GM13977 (cell line): ENCODE results near the gene OTUD5.
A peak's percentile ranks its signal among the peaks of the same experiment; 100 is the strongest.

ENCODE experiments used
- DNase-seq: peaks from one replicate; pipeline ENCODE4 v3.0.0; 2012; ENCODE audit warnings: low spot score
- in situ Hi-C: fragments of 300-500 bp; cut with MboI; formaldehyde crosslinking; loops from one replicate; pipeline ENCODE4 v1.12.0; 2022; ENCODE audit warnings: low sequenced_read_pairs, low pct_unique_long_range_greater_than_20kb, mixed read lengths, inconsistent platforms; ENCODE audit not compliant: unreplicated experiment
- TF ChIP-seq, protein P1 (sequence below): IDR thresholded peaks from 2 replicates; pipeline ENCODE4 v1.5.1; 2012; ENCODE audit warnings: mild to moderate bottlenecking, control low read depth; ENCODE audit not compliant: insufficient read depth; ENCODE audit errors: extremely low read depth, missing control alignments

OTUD5 gene

DNA sequence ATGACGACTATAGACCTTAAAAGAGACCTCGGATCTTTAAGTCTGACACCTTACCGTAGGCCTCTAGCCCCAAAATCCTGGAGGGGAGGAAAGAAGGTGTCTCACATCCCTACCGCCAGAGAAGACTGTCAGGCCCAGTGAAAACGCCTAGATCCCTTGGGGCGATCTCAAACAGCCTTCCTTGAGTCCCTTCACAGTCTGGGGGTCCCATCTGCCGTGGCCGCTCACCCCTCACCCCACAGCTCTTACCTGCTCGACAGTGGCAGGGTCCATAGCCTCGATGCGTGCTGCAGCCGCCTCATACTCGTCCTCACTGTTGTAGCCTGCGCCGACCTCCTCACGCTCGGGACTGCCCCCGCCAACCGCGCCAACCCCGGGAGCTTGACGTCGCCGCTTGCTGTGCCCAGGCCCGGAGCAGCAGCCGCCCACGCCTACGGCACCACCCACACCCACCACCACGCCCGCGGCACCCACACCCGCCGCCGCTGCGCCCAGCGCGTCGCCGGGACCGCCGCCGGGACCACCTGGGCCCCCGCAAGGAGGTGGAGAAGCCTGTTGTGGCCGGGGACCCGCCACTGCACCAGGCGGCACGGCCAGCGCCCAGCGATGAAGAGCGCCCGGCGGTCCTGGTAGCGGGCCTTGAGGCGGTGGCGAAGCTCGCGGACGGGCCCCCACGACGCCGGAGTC, 536 bp downstream of the OTUD5 start:
- TF ChIP-seq, protein P1, sequence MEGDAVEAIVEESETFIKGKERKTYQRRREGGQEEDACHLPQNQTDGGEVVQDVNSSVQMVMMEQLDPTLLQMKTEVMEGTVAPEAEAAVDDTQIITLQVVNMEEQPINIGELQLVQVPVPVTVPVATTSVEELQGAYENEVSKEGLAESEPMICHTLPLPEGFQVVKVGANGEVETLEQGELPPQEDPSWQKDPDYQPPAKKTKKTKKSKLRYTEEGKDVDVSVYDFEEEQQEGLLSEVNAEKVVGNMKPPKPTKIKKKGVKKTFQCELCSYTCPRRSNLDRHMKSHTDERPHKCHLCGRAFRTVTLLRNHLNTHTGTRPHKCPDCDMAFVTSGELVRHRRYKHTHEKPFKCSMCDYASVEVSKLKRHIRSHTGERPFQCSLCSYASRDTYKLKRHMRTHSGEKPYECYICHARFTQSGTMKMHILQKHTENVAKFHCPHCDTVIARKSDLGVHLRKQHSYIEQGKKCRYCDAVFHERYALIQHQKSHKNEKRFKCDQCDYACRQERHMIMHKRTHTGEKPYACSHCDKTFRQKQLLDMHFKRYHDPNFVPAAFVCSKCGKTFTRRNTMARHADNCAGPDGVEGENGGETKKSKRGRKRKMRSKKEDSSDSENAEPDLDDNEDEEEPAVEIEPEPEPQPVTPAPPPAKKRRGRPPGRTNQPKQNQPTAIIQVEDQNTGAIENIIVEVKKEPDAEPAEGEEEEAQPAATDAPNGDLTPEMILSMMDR: no peak
- DNase-seq: no peak
- in situ Hi-C loops: no loop called here

DNA sequence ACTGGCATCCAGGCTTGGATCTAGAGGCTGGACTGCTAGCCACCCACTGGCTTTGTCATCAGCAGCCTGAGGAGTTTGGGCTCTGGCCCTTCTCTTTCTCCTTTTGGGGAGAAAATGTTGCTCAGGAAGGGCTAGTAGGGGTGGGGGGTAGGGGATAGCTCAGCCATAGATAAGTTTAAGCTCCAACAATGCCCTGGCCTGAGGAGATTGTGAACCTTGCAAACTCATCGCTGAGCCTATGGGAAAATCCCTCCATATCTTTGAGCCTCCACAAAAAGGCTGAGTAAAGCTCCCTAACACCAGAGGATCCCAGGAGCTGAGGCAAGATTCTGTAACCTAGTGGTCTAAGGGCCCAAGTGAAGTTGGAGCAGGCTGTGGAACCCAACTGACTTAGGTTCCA, 8.8 kb downstream of the OTUD5 start:
- TF ChIP-seq, protein P1: no peak
- no peak for DNase-seq
- in situ Hi-C loops: no loop called here

DNA sequence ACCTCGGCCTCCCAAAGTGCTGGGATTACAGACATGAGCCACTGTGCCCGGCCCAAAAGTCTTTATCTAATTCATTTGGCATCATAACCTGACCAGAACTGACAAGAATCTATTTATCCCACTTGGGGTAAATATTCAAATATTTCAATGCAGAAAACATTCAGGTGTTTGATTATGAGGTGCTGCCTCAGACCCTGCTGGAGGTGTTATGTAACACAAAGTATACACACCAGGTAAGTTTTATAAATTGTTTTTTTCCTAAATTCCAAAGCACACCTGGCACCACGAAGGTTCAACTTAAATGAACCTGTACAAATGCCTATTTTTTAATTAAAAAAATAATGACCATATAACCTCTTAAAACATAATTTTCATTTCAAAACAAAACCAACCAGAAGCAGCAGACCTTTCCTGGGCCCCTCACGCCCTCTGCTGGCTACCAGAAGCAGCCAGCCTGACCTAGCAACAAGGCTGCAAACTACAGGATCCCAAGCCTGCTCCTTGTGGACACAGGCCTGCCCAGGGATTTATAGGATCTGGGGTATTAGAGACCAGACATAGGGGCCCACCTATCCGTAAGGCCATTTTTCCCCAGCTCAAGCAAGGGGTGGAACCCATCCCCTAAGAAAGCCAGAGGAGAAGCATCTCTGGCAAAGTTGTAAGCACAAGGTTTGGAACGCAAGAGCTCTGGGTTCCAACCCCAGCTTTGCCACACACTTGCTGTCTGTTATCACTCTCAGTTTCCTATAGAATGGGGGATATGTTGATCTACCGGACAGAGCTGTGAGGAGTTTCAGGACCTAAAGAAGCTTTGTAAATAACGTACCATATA, 11.7 kb downstream of the OTUD5 start:
- TF ChIP-seq, protein P1: peak; percentile 92
- in situ Hi-C loops: no loop called here
- peak; percentile 64 for DNase-seq

DNA sequence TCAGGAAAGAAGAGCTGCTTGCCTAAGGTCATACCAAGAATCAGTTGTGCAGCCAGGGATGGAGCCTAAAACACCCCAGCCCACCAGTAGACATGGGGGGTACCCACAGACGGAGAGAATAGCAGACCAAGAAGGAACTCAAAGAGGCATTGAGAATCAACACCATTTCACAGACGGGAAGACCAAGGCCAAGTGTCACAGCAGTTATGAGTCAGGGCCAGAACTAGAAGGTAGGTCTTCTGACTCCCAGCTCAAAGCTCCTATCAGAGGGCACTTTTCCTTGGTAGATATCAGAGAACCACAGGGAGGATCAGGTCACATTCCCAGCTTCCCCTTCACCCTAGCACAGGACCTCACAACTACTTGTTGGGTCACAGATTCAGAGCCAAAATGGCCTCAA, 14.5 kb downstream of the OTUD5 start:
- TF ChIP-seq, protein P1: no peak
- in situ Hi-C loops: no loop called here
- DNase-seq: no peak

DNA sequence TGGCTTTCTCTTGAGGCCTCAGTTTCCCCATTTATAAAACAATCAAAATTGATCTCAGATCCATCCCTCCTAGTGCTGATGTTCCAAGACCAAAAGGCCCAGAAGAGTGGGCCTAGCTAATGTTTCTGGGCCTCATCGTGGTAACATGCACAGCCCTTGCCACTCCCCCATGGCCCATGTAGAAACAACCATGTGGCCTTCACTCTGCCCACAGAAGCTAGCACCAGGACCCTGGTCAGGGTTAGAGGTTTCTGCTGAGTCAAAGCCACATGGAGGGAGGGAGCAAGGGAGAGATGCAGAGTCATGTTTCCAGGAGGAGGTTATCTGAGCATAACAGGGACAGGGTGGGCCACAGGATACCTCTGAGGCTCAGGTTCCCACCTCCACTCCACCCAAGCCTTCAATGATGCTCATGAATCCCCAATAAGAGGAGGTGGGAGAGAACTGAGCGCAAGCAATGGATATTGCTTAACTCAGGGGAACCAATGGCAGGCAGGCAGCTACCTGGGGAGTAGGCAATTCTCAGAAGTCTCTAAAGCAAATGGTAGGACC, 16.9 kb downstream of the OTUD5 start:
- DNase-seq: no peak
- TF ChIP-seq, protein P1: no peak
- in situ Hi-C loops: no loop called here

DNA sequence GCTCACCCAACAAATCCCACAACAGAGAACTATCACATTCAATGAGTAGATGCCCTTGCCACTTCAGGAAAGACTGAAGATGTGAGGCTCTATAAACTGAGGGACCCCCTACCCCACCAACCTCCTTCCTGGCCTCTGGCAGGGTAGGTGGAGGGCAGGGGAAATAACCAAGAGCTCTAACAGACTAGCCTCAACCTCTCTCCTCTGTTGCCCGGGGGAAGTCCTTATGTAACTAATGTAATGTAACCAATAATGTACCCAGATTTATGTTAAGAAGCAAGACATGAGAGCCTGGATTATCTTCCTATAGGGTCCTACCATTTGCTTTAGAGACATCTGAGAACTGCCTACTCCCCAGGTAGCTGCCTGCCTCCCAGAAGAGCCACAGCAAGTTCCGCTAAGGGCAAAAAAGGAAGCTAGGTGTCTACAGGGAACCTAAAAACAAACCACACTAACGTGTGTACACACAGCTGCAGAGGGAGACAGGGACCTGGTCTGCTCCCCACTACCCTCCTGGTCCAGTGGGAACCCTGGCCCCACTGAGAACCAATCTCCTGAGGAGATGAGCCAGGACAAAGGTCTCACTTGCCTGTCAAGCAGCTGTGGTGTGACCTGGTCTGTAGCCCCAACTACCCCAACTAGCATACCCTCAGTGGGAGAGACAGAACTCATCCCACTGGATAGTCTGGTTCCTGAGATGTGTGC, 17.7 kb downstream of the OTUD5 start:
- DNase-seq: no peak
- TF ChIP-seq, protein P1: no peak
- in situ Hi-C loops: no loop called here
